MM.1S (cell line): ENCODE measurements around the gene KMO.

ENCODE experiments used
- CTCF ChIP-seq: fragments of 300-600 bp; sonication (generic); IDR thresholded peaks from 2 replicates; pipeline ENCODE4 v1.5.1; 2016; ENCODE audit warnings: antibody characterized with exemption, low read length, mixed read lengths
- EZH2 ChIP-seq: fragments of 300-600 bp; sonication (generic); optimal IDR thresholded peaks from 2 replicates; pipeline ENCODE3; 2017; ENCODE audit warnings: low read depth, mild to moderate bottlenecking, antibody characterized with exemption, low read length, mixed read lengths
- EZH2phosphoT487 ChIP-seq: fragments of 300-600 bp; sonication (generic); IDR thresholded peaks from 2 replicates; pipeline ENCODE4 v1.6.1; 2018; ENCODE audit warnings: antibody characterized with exemption, low read length

GRCh38 chr1:241553886-241554592 lies 21.9 kb downstream of the KMO start:
- TF ChIP-seq CTCF (no peak), EZH2phosphoT487 (no peak), EZH2 (no peak)
